ENCODE data around the gene POLG.

The POLG gene

GRCh38 chr15:89370120-89370977 lies 35.7 kb upstream of the POLG start:
- no peak for DNase-seq (ENCODE audit: low read depth in 2 of 2)

- no peak for DNase-seq (ENCODE audit: low read depth in 2 of 2)
These were observed 34.8 kb upstream of the POLG start for GRCh38 chr15:89369341-89369947.

GRCh38 chr15:89368566-89369223 lies 34.1 kb upstream of the POLG start:
- no peak for DNase-seq (ENCODE audit: low read depth in 2 of 2)

GRCh38 chr15:89367485-89368451 lies 33.1 kb upstream of the POLG start:
- no peak for DNase-seq (ENCODE audit: low read depth in 2 of 2)

- no peak for DNase-seq (ENCODE audit: low read depth in 2 of 2)
These were observed 32.2 kb upstream of the POLG start for GRCh38 chr15:89366656-89367393.

GRCh38 chr15:89365462-89366065 lies 30.9 kb upstream of the POLG start:
- DNase-seq (ENCODE audit: low read depth in 2 of 2) = no peak

- DNase-seq (ENCODE audit: low read depth in 2 of 2) = no peak
These were observed 30.3 kb upstream of the POLG start for GRCh38 chr15:89364741-89365450.

- DNase-seq (ENCODE audit: low read depth in 2 of 2) = no peak
These were observed 29.7 kb upstream of the POLG start for GRCh38 chr15:89364341-89364740.

GRCh38 chr15:89363770-89364169 lies 29.1 kb upstream of the POLG start:
- DNase-seq (ENCODE audit: low read depth in 2 of 2) = no peak

GRCh38 chr15:89363133-89363532 lies 28.5 kb upstream of the POLG start:
- DNase-seq (ENCODE audit: low read depth in 2 of 2) = no peak

- no peak for DNase-seq (ENCODE audit: low read depth in 2 of 2)
These were observed 27.8 kb upstream of the POLG start for GRCh38 chr15:89362203-89363101.

- no peak for DNase-seq (ENCODE audit: low read depth in 2 of 2)
These were observed 27.0 kb upstream of the POLG start for GRCh38 chr15:89361451-89362202.

- no peak for DNase-seq (ENCODE audit: low read depth in 2 of 2)
These were observed 25.8 kb upstream of the POLG start for GRCh38 chr15:89360294-89360971.

- no peak for DNase-seq (ENCODE audit: low read depth in 2 of 2)
These were observed 25.1 kb upstream of the POLG start for GRCh38 chr15:89359471-89360293.

- peak; percentile 52 to 66 for DNase-seq (ENCODE audit: low read depth in 2 of 2)
These were observed 24.3 kb upstream of the POLG start for GRCh38 chr15:89358755-89359439.

GRCh38 chr15:89358435-89358754 lies 23.8 kb upstream of the POLG start:
- DNase-seq (ENCODE audit: low read depth in 2 of 2) = no peak
